HG03064 (cell line): ENCODE results near the gene ALDH1L2.
A peak's percentile ranks its signal among the peaks of the same experiment; 100 is the strongest.

ENCODE experiments used
- ATAC-seq: cut with Tn5 transposase; IDR thresholded peaks from one replicate; pipeline ENCODE4 v1.9.1; 2021; ENCODE audit warnings: low read depth; ENCODE audit not compliant: unreplicated experiment

ALDH1L2 gene

GRCh38 chr12:105036937-105037649 is 47.2 kb downstream of the ALDH1L2 start:
- no peak for ATAC-seq

- no peak for ATAC-seq
These were observed 50.4 kb downstream of the ALDH1L2 start for GRCh38 chr12:105033851-105034250.

GRCh38 chr12:105032703-105033357 is 51.4 kb downstream of the ALDH1L2 start:
- no peak for ATAC-seq

- peak; percentile 89 for ATAC-seq
These were observed 53.1 kb downstream of the ALDH1L2 start for GRCh38 chr12:105030820-105031807.

GRCh38 chr12:105026411-105026810 is 57.8 kb downstream of the ALDH1L2 start:
- ATAC-seq = no peak

- ATAC-seq = no peak
These were observed 58.4 kb downstream of the ALDH1L2 start for GRCh38 chr12:105025890-105026289.

GRCh38 chr12:105024928-105025327 is 59.3 kb downstream of the ALDH1L2 start:
- ATAC-seq = no peak

- no peak for ATAC-seq
These were observed 63.9 kb downstream of the ALDH1L2 start for GRCh38 chr12:105020241-105020962.

- no peak for ATAC-seq
These were observed 65.5 kb downstream of the ALDH1L2 start for GRCh38 chr12:105018776-105019175.

- no peak for ATAC-seq
These were observed 66.2 kb downstream of the ALDH1L2 start for GRCh38 chr12:105018012-105018411.

- no peak for ATAC-seq
These were observed 68.7 kb downstream of the ALDH1L2 start for GRCh38 chr12:105015543-105015942.

- no peak for ATAC-seq
These were observed 69.7 kb downstream of the ALDH1L2 start for GRCh38 chr12:105014603-105015002.

- ATAC-seq = no peak
These were observed 70.4 kb downstream of the ALDH1L2 start for GRCh38 chr12:105013892-105014291.

GRCh38 chr12:105001476-105001875 is 82.8 kb downstream of the ALDH1L2 start:
- no peak for ATAC-seq

- no peak for ATAC-seq
These were observed 84.9 kb downstream of the ALDH1L2 start for GRCh38 chr12:104999347-104999685.

- ATAC-seq = no peak
These were observed 85.6 kb downstream of the ALDH1L2 start for GRCh38 chr12:104998423-104999346.

GRCh38 chr12:104997541-104997940 is 86.7 kb downstream of the ALDH1L2 start:
- ATAC-seq = no peak

GRCh38 chr12:104994336-104994735 is 89.9 kb downstream of the ALDH1L2 start:
- no peak for ATAC-seq

- ATAC-seq = no peak
These were observed 92.6 kb downstream of the ALDH1L2 start for GRCh38 chr12:104991565-104992128.
